Neural cell (in vitro differentiated cells): ENCODE measurements around the gene C6orf132. TPM values are rescaled to one million over a fixed set of nuclear protein-coding genes. Genes with fewer than 3 reads are reported as not detected.

Source experiments
- H2AFZ ChIP-seq: fragments of 200-600, 300-800 bp; sonication (generic), shearing (Covaris generic); 2 replicates; pipeline ENCODE4 v1.6.0; 2014; ENCODE audit warnings: low read depth, mild to moderate bottlenecking, antibody characterized with exemption, low read length, moderate library complexity
- H3F3A ChIP-seq: fragments of 200-600 bp; shearing (Covaris generic); 2 replicates; pipeline ENCODE4 v1.6.1; 2016; ENCODE audit warnings: mild to moderate bottlenecking, moderate library complexity, mixed read lengths, antibody characterized with exemption, low read length; ENCODE audit not compliant: insufficient read depth, poor library complexity, severe bottlenecking
- H3K27ac ChIP-seq: fragments of 200-600, 300-800 bp; sonication (generic), shearing (Covaris generic); 2 replicates; pipeline ENCODE4 v1.5.1; 2014; ENCODE audit warnings: mild to moderate bottlenecking, low read length, moderate library complexity
- H3K27me3 ChIP-seq: fragments of 300-800, 200-600 bp; sonication (generic), shearing (Covaris generic); 2 replicates; pipeline ENCODE4 v1.6.0; 2014; ENCODE audit warnings: mild to moderate bottlenecking, low read depth, low read length, moderate library complexity; ENCODE audit not compliant: insufficient read depth
- H3K36me3 ChIP-seq: fragments of 300-800, 200-600 bp; sonication (generic), shearing (Covaris generic); 2 replicates; pipeline ENCODE4 v1.5.1; 2014; ENCODE audit warnings: mild to moderate bottlenecking, antibody characterized with exemption, low read length, moderate library complexity; ENCODE audit not compliant: insufficient read depth
- H3K4me2 ChIP-seq: fragments of 300-800, 200-600 bp; sonication (generic), shearing (Covaris generic); 2 replicates; pipeline ENCODE4 v1.6.0; 2014; ENCODE audit warnings: mild to moderate bottlenecking, low read length
- H3K4me3 ChIP-seq: fragments of 300-800, 200-600 bp; sonication (generic), shearing (Covaris generic); 2 replicates; pipeline ENCODE4 v1.5.1; 2014; ENCODE audit warnings: mild to moderate bottlenecking, low read length, moderate library complexity
- H3K79me2 ChIP-seq: fragments of 200-600 bp; shearing (Covaris generic); replicated peaks from 2 replicates; pipeline ENCODE4 v1.6.0; 2014; ENCODE audit warnings: mild to moderate bottlenecking, low read length, moderate library complexity; ENCODE audit not compliant: insufficient read depth
- H3K9ac ChIP-seq: fragments of 300-800, 200-600 bp; sonication (generic), shearing (Covaris generic); 2 replicates; pipeline ENCODE4 v1.6.1; 2016; ENCODE audit warnings: mild to moderate bottlenecking, low read length, mixed read lengths
- H3K9me2 ChIP-seq: fragments of 200-600 bp; shearing (Covaris generic); 2 replicates; pipeline ENCODE4 v1.6.1; 2016; ENCODE audit warnings: mild to moderate bottlenecking, low read length, mixed read lengths; ENCODE audit not compliant: insufficient read depth
- H3K9me3 ChIP-seq: fragments of 200-600, 300-800 bp; sonication (generic), shearing (Covaris generic); 2 replicates; pipeline ENCODE4 v1.6.1; 2016; ENCODE audit warnings: mild to moderate bottlenecking, mixed run types, low read length, moderate library complexity, mixed read lengths
- H4K20me1 ChIP-seq: fragments of 200-600 bp; shearing (Covaris generic); 2 replicates; pipeline ENCODE4 v1.6.1; 2016; ENCODE audit warnings: mild to moderate bottlenecking, mixed run types; ENCODE audit not compliant: insufficient read depth
- CTCF ChIP-seq: fragments of 450-650 bp; IDR thresholded peaks from 2 replicates; pipeline ENCODE4 v1.5.1; 2014; ENCODE audit warnings: antibody characterized with exemption, mild to moderate bottlenecking, moderate library complexity; ENCODE audit not compliant: poor library complexity, severe bottlenecking
- EP300 ChIP-seq: fragments of 450-650 bp; conservative IDR thresholded peaks from 2 replicates; pipeline ENCODE4 v1.6.1; 2014; ENCODE audit warnings: antibody characterized with exemption, mild to moderate bottlenecking, moderate library complexity; ENCODE audit not compliant: poor library complexity, severe bottlenecking
- EZH2 ChIP-seq: fragments of 200-600, 300-800 bp; shearing (Covaris generic), sonication (generic); IDR thresholded peaks from 2 replicates; pipeline ENCODE4 v1.6.1; 2014; ENCODE audit warnings: antibody characterized with exemption, low read length, borderline replicate concordance, mild to moderate bottlenecking; ENCODE audit not compliant: insufficient read depth, poor library complexity, severe bottlenecking
- MXI1 ChIP-seq: fragments of 450-650 bp; conservative IDR thresholded peaks from 2 replicates; pipeline ENCODE4 v1.6.1; 2014; ENCODE audit warnings: antibody characterized with exemption, mild to moderate bottlenecking; ENCODE audit not compliant: poor library complexity, severe bottlenecking
- POLR2AphosphoS5 ChIP-seq: IDR thresholded peaks from 2 replicates; pipeline ENCODE4 v1.6.1; 2012
- RAD21 ChIP-seq: fragments of 450-650 bp; conservative IDR thresholded peaks from 2 replicates; pipeline ENCODE4 v1.6.1; 2014; ENCODE audit warnings: antibody characterized with exemption, mild to moderate bottlenecking, moderate library complexity
- REST ChIP-seq: IDR thresholded peaks from 2 replicates; pipeline ENCODE4 v1.6.1; 2012; ENCODE audit warnings: borderline replicate concordance
- SMC3 ChIP-seq: fragments of 450-650 bp; conservative IDR thresholded peaks from 2 replicates; pipeline ENCODE4 v1.6.1; 2014; ENCODE audit warnings: antibody characterized with exemption, mild to moderate bottlenecking, moderate library complexity; ENCODE audit not compliant: poor library complexity
- TAF1 ChIP-seq: IDR thresholded peaks from 2 replicates; pipeline ENCODE4 v1.6.1; 2012; ENCODE audit warnings: low read depth
- polyA plus RNA-seq: library from polyadenylated mRNA; depleted of rRNA; stranded (reverse); fragments of >200 nt; gene quantifications from 2 replicates; pipeline ENCODE4 v1.2.3, GENCODE V29; 2014

C6orf132 gene
- polyA plus RNA-seq, 1 donor from 2014 or later: not detected

GRCh38 chr6:42124223-42124836 lies 18.1 kb downstream of the C6orf132 start:
- Histone ChIP-seq H3K79me2 (no peaks in the 10 kb centered on the region), H3K27me3 (no peaks in the 10 kb centered on the region), H2AFZ (no peak overlapping the region), H3K4me3 (no peak overlapping the region), H3K4me2 (no peak overlapping the region), H3K9me3 (no peaks in the 10 kb centered on the region), H4K20me1 (no peaks in the 10 kb centered on the region), H3K9ac (no peak overlapping the region), H3F3A (no peaks in the 10 kb centered on the region), H3K36me3 (no peaks in the 10 kb centered on the region), H3K27ac (no peak overlapping the region), H3K9me2 (no peaks in the 10 kb centered on the region)
- TF ChIP-seq POLR2AphosphoS5: no peak
- no peak for TF ChIP-seq RAD21
- no peak for TF ChIP-seq TAF1
- no peak for TF ChIP-seq EP300
- no peak for TF ChIP-seq MXI1
- no peak for TF ChIP-seq EZH2
- TF ChIP-seq SMC3: no peak
- no peak for TF ChIP-seq REST
- no peak for TF ChIP-seq CTCF

- no peak for TF ChIP-seq POLR2AphosphoS5
- TF ChIP-seq REST: no peak
- TF ChIP-seq EZH2: no peak
- H3K4me3 ChIP-seq: no peak overlapping the region
- no peaks in the 10 kb centered on the region for H3K36me3 ChIP-seq
- no peak overlapping the region for H3K27ac ChIP-seq
- H3K27me3 ChIP-seq: no peaks in the 10 kb centered on the region
- no peaks in the 10 kb centered on the region for H3K79me2 ChIP-seq
- H3K4me2 ChIP-seq: no peak overlapping the region
- no peaks in the 10 kb centered on the region for H4K20me1 ChIP-seq
- no peaks in the 10 kb centered on the region for H3K9me2 ChIP-seq
- H3K9me3 ChIP-seq: no peaks in the 10 kb centered on the region
- H3K9ac ChIP-seq: no peak overlapping the region
- no peaks in the 10 kb centered on the region for H3F3A ChIP-seq
- H2AFZ ChIP-seq: no peak overlapping the region
These were observed 18.9 kb downstream of the C6orf132 start for GRCh38 chr6:42123379-42124103.
